IMR-90 (cell line): Measurements from ENCODE around the gene HOXA13. TPM values are rescaled to one million over a fixed set of nuclear protein-coding genes. Genes with fewer than 3 reads are reported as not detected.
A peak's percentile ranks its signal among the peaks of the same experiment; 100 is the strongest.

Experiments used
- ATAC-seq: fragments of 200-7000 bp; cut with Tn5 transposase; 2 replicates; pipeline ENCODE4 v1.9.1; 2020; ENCODE audit warnings: low read depth, mild to moderate bottlenecking, moderate library complexity
- BruUV-seq: library from RNA; stranded (reverse); fragments of 400-500 nt; replicated peaks from 2 replicates; lab custom pipeline; 2021; lab: Mats Ljungman, UMichigan
- CTCF ChIA-PET: fragments of 300-600 bp; formaldehyde crosslinking; extraction: SDS; loops from one replicate; lab custom pipeline; 2021; ENCODE audit warnings: antibody characterized with exemption; lab: Yijun Ruan, JAX
- POLR2A ChIA-PET: fragments of 300-600 bp; sonication (Branson Sonifier 250); formaldehyde crosslinking; loops from one replicate; lab custom pipeline; 2022; ENCODE audit warnings: antibody characterized with exemption; ENCODE audit not compliant: unreplicated experiment; lab: Charles Lee
- DNase-seq: peaks from one replicate; pipeline ENCODE4 v3.0.0; 2013
- H2AFZ ChIP-seq: replicated peaks from 2 replicates; pipeline ENCODE3; 2013; ENCODE audit warnings: low read length, mild to moderate bottlenecking; ENCODE audit not compliant: poor library complexity
- H2AK5ac ChIP-seq: 2 replicates; pipeline ENCODE4 v1.6.1; 2013; ENCODE audit warnings: low read depth, low read length, inconsistent platforms
- H2AK9ac ChIP-seq: replicated peaks from 2 replicates; pipeline ENCODE3; 2013; ENCODE audit warnings: mild to moderate bottlenecking, low read depth, low read length, moderate library complexity; ENCODE audit not compliant: poor library complexity
- H2BK120ac ChIP-seq: 2 replicates; pipeline ENCODE4 v1.6.1; 2013; ENCODE audit warnings: low read depth, low read length, inconsistent platforms
- H2BK15ac ChIP-seq: 3 replicates; pipeline ENCODE4 v1.6.1; 2013; ENCODE audit warnings: low read depth, low read length, inconsistent platforms
- H2BK20ac ChIP-seq: 2 replicates; pipeline ENCODE4 v1.6.1; 2013; ENCODE audit warnings: low read depth, mild to moderate bottlenecking, inconsistent platforms, low read length, moderate library complexity
- H2BK5ac ChIP-seq: 2 replicates; pipeline ENCODE4 v1.6.1; 2013; ENCODE audit warnings: mild to moderate bottlenecking, low read depth, low read length, inconsistent platforms; ENCODE audit not compliant: poor library complexity, severe bottlenecking
- H3K14ac ChIP-seq: replicated peaks from 2 replicates; pipeline ENCODE4 v1.6.1; 2013; ENCODE audit warnings: low read depth, low read length, inconsistent platforms
- H3K18ac ChIP-seq: 2 replicates; pipeline ENCODE4 v1.6.1; 2013; ENCODE audit warnings: low read depth, low read length, control low read depth
- H3K23ac ChIP-seq: 2 replicates; pipeline ENCODE4 v1.6.1; 2013; ENCODE audit warnings: low read depth, low read length, inconsistent platforms
- H3K27ac ChIP-seq: 2 replicates; pipeline ENCODE4 v1.5.1; 2013; ENCODE audit warnings: mild to moderate bottlenecking, control low read depth, low read length; ENCODE audit not compliant: insufficient read depth
- H3K27me3 ChIP-seq: 2 replicates; pipeline ENCODE4 v1.6.1; 2013; ENCODE audit warnings: low read length; ENCODE audit not compliant: control insufficient read depth, insufficient read depth
- H3K36me3 ChIP-seq: 2 replicates; pipeline ENCODE4 v1.6.1; 2013; ENCODE audit warnings: low read length, mixed read lengths; ENCODE audit not compliant: control insufficient read depth, insufficient read depth
- H3K4ac ChIP-seq: 2 replicates; pipeline ENCODE4 v1.6.1; 2013; ENCODE audit warnings: low read depth, low read length, inconsistent platforms
- H3K4me1 ChIP-seq: 2 replicates; pipeline ENCODE4 v1.6.1; 2013; ENCODE audit warnings: low read length, mixed read lengths; ENCODE audit not compliant: control insufficient read depth, insufficient read depth
- H3K4me2 ChIP-seq: 2 replicates; pipeline ENCODE4 v1.6.1; 2013; ENCODE audit warnings: low read depth, mild to moderate bottlenecking, control low read depth, low read length, moderate library complexity
- H3K4me3 ChIP-seq: 2 replicates; pipeline ENCODE4 v1.5.1; 2013; ENCODE audit warnings: low read depth, mild to moderate bottlenecking, control low read depth, low read length, moderate library complexity; ENCODE audit not compliant: insufficient read depth
- H3K56ac ChIP-seq: 2 replicates; pipeline ENCODE4 v1.6.1; 2013; ENCODE audit warnings: low read length, inconsistent platforms; ENCODE audit not compliant: insufficient read depth; ENCODE audit errors: extremely low read depth
- H3K79me1 ChIP-seq, 2 experiments: 2 replicates each; pipeline ENCODE4 v1.6.1; 2013; ENCODE audit warnings: low read length in 2 of 2, inconsistent platforms in 1 of 2, low read depth in 1 of 2
- H3K9ac ChIP-seq: 2 replicates; pipeline ENCODE4 v1.6.1; 2013; ENCODE audit warnings: low read depth, low read length, control low read depth
- H3K9me1 ChIP-seq: 2 replicates; pipeline ENCODE4 v1.6.1; 2013; ENCODE audit warnings: low read length, inconsistent platforms; ENCODE audit not compliant: insufficient read depth
- H3K9me3 ChIP-seq: 2 replicates; pipeline ENCODE4 v1.6.1; 2013; ENCODE audit warnings: low read length; ENCODE audit not compliant: control insufficient read depth, insufficient read depth
- H4K20me1 ChIP-seq: 2 replicates; pipeline ENCODE4 v1.6.1; 2013; ENCODE audit warnings: low read length, inconsistent platforms; ENCODE audit not compliant: insufficient read depth
- H4K5ac ChIP-seq: 2 replicates; pipeline ENCODE4 v1.6.1; 2013; ENCODE audit warnings: mild to moderate bottlenecking, low read depth, low read length, control low read depth
- H4K8ac ChIP-seq, 2 experiments: 2 replicates each; pipeline ENCODE4 v1.6.1; 2013; ENCODE audit warnings: low read depth in 2 of 2, low read length in 2 of 2, control low read depth in 1 of 2, inconsistent platforms in 1 of 2
- H4K91ac ChIP-seq: 2 replicates; pipeline ENCODE4 v1.6.1; 2013; ENCODE audit warnings: low read depth, low read length, inconsistent platforms; ENCODE audit not compliant: insufficient read depth
- CHD1 ChIP-seq: IDR thresholded peaks from 2 replicates; pipeline ENCODE4 v1.6.1; 2012; ENCODE audit warnings: low read depth, low read length, improper control_type of control experiment
- FOS ChIP-seq: fragments of 150-350 bp; IDR thresholded peaks from 2 replicates; pipeline ENCODE4 v1.6.1; 2016; ENCODE audit warnings: low read depth, low read length
- POLR2A ChIP-seq: IDR thresholded peaks from 2 replicates; pipeline ENCODE4 v1.6.1; 2012; ENCODE audit warnings: mild to moderate bottlenecking, low read depth, low read length
- RAD21 ChIP-seq: IDR thresholded peaks from 2 replicates; pipeline ENCODE4 v1.6.1; 2012; ENCODE audit warnings: low read length, improper control_type of control experiment
- RCOR1 ChIP-seq: IDR thresholded peaks from 2 replicates; pipeline ENCODE4 v1.6.1; 2012; ENCODE audit warnings: mild to moderate bottlenecking, low read length, improper control_type of control experiment; ENCODE audit not compliant: insufficient replicate concordance
- WGBS, 2 experiments: methylation state at CpG; one replicate each; pipeline versions ENCODE4 v1.1.5 to v1.1.7; 2013; ENCODE audit warnings: missing lambda C conversion rate in 2 of 2; ENCODE audit not compliant: insufficient read length in 1 of 2; ENCODE audit errors: extremely low coverage in 2 of 2; 5-methylcytosine and 5-hydroxymethylcytosine counted together
- dilution Hi-C: fragments of 300-500 bp; cut with HindIII; formaldehyde crosslinking; loops from one replicate; pipeline ENCODE4 v1.14.3; 2018; ENCODE audit warnings: low sequenced_read_pairs; ENCODE audit not compliant: unreplicated experiment
- in situ Hi-C: fragments of 300-500 bp; cut with MboI; formaldehyde crosslinking; loops from 3 replicates; pipeline ENCODE4 v1.14.3; 2019; ENCODE audit warnings: low sequenced_read_pairs, inconsistent platforms, mixed read lengths
- intact Hi-C: fragments of 100-400 bp; cut with micrococcal nuclease; formaldehyde crosslinking; loops from 2 replicates; pipeline ENCODE4 v1.10.0; 2022
- polyA plus RNA-seq, 3 experiments: library from polyadenylated mRNA; depleted of rRNA; stranded (reverse); fragments of >200 nt; gene quantifications; 2 replicates each; pipeline ENCODE4 v1.2.3, GENCODE V29; 2012; ENCODE audit warnings: low replicate concordance in 1 of 3
- total RNA-seq: library from RNA; depleted of rRNA; stranded (reverse); fragments of >200 nt; gene quantifications from 2 replicates; pipeline ENCODE4 v1.2.3, GENCODE V29; 2012

The HOXA13 gene
- total and polyA plus RNA-seq, 2 of the 4 experiments (the other 2 are of a cell fraction): not detected

DNA sequence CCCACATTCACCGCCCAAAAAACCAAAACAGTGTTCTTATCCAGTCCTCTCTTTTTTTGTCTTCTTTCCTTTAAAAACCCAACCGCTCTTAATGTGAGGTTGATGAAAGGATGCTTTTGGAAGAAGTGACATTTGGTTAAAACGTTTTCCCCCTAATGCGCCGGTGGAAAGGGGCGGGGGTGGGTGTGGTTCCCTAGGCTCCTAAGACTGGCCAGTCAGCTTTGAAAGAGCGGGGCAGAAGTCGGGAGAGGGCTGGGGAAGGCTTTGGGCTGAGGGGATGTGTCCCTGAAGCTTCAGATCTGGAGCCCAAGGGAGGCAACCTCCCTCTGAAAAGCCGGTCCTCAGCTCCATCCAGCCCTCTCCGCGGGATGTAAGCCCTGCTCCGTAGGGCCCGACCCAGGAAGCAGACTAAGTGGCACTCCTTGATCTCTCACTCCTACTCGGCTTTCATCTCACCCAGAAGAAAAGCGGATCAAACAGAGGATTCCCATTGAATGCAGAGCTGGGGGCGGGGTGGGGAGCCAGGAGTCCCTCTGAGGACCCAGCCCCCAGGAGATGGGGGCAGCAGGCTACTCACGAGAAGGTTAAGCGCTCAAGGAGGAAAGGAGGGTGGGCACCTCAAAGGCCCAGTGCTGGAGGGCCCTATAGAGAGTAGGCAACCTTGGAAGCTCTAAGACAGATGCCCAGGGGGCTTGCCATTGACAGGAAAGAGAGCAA is 40.3 kb upstream of the HOXA13 start (continued):
- no peak for TF ChIP-seq RAD21

DNA sequence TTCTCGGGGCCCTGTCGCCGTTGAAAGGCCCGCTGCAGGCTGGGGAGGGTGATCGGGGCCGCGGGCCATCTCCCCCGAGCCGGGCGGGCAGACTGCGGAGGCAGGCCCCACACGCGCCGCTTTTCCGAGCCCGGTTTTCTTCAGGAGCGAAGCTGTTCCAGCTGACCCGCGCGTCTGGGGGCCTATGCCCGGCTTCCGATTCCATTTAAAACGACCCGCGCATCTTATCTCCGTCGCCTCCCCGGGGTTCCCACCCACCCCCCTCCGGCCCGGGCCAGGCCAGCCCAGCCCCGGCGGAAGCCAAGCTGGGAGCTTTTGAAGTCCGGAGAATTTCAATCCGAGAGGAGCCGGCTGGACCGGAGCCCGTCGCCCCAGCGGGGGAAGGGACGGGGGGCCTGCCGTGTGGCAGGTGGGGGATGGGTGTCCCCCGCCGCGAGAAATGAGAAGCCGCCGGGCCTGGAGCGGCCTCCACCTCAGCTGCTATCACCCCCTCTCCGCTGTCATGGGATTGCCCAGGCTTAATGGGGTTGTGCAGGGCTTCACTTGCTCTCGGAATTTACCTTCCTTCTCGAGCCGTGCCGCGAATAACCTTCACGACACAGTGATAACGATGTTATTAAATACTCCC is 39.6 kb upstream of the HOXA13 start:
- Histone ChIP-seq H3K4me2 (no peak overlapping the region), H2BK120ac (no peak overlapping the region), H3K9ac (no peak overlapping the region), H2AK9ac (no peak overlapping the region), H2BK20ac (no peak overlapping the region), H3K4me1 (no peaks in the 10 kb centered on the region), H3K18ac (no peak overlapping the region), H3K23ac (no peak overlapping the region), H3K14ac (no peak overlapping the region), H4K8ac (no peak overlapping the region), H3K27ac (no peak overlapping the region), H3K36me3 (no peaks in the 10 kb centered on the region), H3K9me3 (peaks cover 16% of the 10 kb centered on the region; the same call in 1 of the 2 replicates), H2AFZ (peak overlapping the region; percentile 48), H2BK15ac (no peak overlapping the region), H3K9me1 (no peaks in the 10 kb centered on the region), H4K91ac (no peak overlapping the region), H4K20me1 (no peaks in the 10 kb centered on the region), H3K27me3 (peaks cover 99% of the 10 kb centered on the region), H2BK5ac (no peak overlapping the region), H4K5ac (no peak overlapping the region), H3K4ac (no peak overlapping the region), H2AK5ac (no peak overlapping the region), H3K4me3 (no peak overlapping the region), H3K79me1 (no peaks in the 10 kb centered on the region), H3K56ac (no peak overlapping the region)
- TF ChIP-seq FOS (no peak), POLR2A (no peak), CHD1 (no peak), RCOR1 (no peak)
- BruUV-seq: no TSS peak
- 0% methylated on average over 4 of the region's 55 CpGs; no CpG with 5 or more reads in 1 of the 2 experiments for WGBS, 2 experiments
- POLR2A ChIA-PET: interaction anchor here (0.6 to 1.2 kb wide), 2 partner anchors 16 to 53 kb away, joined by 3 to 5 read pairs; no protein-coding TSS in a partner anchor
- DNase-seq (no peak), ATAC-seq (0 out of 2 replicates have a peak, but pooled peaks have one; percentile 16)
- intact Hi-C loops (no loop called here), dilution Hi-C loops (no loop called here), in situ Hi-C loops (no loop called here)
- CTCF ChIA-PET: no interaction called here
